Adrenal gland (tissue), 5 donors: ENCODE measurements around the gene GALNT8.

ENCODE experiments used
- POLR2A ChIP-seq, 2 donors: fragments of 450-650 bp; IDR thresholded peaks; one replicate each; pipeline ENCODE4 v1.6.1; 2017; ENCODE audit warnings: antibody characterized with exemption in 2 of 2, mild to moderate bottlenecking in 2 of 2, moderate library complexity in 1 of 2
- TF ChIP-seq, protein P1 (sequence below), 6 experiments: fragments of 450-650 bp in 4 of 6; fragments of 200-600 bp in 2 of 6; sonication (generic) in 1 of 6; IDR thresholded peaks; 1 replicate in 5 of 6; 2 replicates in 1 of 6; pipeline versions ENCODE4 v1.5.1 to v1.8.0; 2016 to 2021; ENCODE audit warnings: antibody characterized with exemption in 6 of 6, mild to moderate bottlenecking in 2 of 6, moderate library complexity in 1 of 6
- donor health status: DM: no; HTN: no; CAD: no.

DNA sequence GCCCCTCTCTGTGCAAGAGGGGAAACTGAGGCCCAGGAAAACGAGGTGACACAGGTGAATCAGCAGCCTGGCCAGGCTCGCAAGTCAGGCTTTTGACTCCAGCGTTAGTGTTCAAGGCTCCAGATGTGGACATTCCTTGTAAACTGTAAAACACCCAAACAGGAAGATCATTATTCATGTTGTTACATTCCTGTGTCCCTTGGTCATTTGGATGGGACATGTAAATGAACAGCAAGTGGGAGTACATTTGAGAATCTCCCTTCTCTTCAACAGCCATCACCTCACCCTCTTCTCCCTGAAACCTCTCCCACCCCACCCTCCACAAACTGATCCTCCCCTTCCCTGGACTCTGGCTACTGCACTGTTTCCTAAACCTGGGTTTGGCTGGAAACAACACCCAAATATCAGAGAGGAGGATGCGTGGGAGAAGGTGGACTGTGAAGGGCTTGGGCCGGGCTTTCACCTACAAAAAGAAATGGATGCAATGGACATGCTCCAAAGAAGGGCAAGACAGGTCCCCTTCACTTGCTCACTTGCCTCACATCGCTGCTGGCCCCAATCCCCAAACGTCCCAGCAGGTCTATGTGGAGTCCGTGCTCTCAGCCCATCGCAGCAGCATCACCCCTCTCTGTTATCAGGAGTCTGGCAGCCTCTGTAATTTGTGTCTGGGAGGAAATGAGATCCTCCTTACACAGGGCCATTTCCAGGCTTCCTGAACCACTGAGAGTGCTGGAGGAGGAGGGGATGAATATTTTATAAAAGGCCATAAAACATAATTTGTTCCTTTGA, 76.7 kb downstream of the GALNT8 start:
- no peak for TF ChIP-seq POLR2A (IDR thresholded peaks at IDR 0.05)
- TF ChIP-seq, protein P1, sequence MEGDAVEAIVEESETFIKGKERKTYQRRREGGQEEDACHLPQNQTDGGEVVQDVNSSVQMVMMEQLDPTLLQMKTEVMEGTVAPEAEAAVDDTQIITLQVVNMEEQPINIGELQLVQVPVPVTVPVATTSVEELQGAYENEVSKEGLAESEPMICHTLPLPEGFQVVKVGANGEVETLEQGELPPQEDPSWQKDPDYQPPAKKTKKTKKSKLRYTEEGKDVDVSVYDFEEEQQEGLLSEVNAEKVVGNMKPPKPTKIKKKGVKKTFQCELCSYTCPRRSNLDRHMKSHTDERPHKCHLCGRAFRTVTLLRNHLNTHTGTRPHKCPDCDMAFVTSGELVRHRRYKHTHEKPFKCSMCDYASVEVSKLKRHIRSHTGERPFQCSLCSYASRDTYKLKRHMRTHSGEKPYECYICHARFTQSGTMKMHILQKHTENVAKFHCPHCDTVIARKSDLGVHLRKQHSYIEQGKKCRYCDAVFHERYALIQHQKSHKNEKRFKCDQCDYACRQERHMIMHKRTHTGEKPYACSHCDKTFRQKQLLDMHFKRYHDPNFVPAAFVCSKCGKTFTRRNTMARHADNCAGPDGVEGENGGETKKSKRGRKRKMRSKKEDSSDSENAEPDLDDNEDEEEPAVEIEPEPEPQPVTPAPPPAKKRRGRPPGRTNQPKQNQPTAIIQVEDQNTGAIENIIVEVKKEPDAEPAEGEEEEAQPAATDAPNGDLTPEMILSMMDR (IDR thresholded peaks at IDR 0.05) = no peak
